Peyer's patch (tissue), 4 donors: Measurements from ENCODE around the gene GRHL3.

ENCODE experiments used
- POLR2A ChIP-seq, 2 donors: fragments of 450-650 bp; IDR thresholded peaks; one replicate each; pipeline ENCODE4 v1.5.1; 2017; ENCODE audit warnings: antibody characterized with exemption in 2 of 2, mild to moderate bottlenecking in 2 of 2, moderate library complexity in 2 of 2
- TF ChIP-seq, protein P1 (sequence below), 6 experiments: fragments of 450-650 bp in 4 of 6; fragments of 200-600 bp in 2 of 6; sonication (generic) in 1 of 6; IDR thresholded peaks; one replicate each; pipeline ENCODE4 v1.5.1; 2017 to 2019; ENCODE audit warnings: antibody characterized with exemption in 6 of 6, mild to moderate bottlenecking in 3 of 6, moderate library complexity in 1 of 6

DNA sequence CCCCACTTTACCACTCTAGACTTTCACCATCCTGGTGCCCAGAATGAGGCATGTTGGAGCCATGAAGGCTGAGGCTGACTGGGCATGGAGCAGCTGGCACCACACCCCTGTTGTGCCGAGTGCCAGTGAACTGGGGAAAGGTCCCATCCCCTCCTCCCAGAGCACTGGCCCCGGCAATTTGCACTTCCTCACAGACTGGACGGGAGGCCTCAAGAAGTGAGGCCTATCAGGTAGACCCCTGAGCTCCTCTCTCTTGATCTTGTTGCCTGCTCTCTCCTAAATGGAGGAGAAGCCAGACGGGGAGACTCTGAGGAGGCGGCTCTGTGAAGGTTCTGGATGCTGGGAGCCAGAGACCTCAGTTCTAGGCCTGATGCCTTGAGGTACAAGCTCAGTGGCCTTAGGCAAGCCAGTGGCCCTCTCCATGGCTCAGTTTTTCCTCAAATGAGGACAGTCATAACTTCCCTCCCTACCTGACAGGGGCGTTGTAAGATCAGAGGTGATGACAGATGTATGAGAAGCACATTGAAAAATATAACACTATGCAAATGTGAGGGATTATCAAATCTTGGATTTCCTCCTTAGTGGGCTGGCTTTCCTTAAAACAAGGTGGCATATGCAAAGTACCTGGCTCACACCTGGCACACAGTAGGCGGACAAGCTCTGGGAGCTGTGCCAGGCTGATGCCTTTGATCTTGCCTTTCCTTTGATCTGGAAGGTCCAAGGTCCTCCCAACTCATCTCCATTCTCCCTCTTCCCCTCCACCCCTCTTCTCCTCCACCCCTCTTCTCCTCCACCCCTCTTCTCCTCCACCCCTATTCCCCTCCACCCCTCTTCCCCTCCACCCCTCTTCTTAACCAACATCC, 6.7 kb downstream of the GRHL3 start:
- TF ChIP-seq, protein P1, sequence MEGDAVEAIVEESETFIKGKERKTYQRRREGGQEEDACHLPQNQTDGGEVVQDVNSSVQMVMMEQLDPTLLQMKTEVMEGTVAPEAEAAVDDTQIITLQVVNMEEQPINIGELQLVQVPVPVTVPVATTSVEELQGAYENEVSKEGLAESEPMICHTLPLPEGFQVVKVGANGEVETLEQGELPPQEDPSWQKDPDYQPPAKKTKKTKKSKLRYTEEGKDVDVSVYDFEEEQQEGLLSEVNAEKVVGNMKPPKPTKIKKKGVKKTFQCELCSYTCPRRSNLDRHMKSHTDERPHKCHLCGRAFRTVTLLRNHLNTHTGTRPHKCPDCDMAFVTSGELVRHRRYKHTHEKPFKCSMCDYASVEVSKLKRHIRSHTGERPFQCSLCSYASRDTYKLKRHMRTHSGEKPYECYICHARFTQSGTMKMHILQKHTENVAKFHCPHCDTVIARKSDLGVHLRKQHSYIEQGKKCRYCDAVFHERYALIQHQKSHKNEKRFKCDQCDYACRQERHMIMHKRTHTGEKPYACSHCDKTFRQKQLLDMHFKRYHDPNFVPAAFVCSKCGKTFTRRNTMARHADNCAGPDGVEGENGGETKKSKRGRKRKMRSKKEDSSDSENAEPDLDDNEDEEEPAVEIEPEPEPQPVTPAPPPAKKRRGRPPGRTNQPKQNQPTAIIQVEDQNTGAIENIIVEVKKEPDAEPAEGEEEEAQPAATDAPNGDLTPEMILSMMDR (IDR thresholded peaks at IDR 0.05), result no peak
- TF ChIP-seq POLR2A (IDR thresholded peaks at IDR 0.05), result no peak
